ENCODE data around the gene NSRP1. TPM values are rescaled to one million over a fixed set of nuclear protein-coding genes. Genes with fewer than 3 reads are reported as not detected.

The NSRP1 gene
- total and polyA plus RNA-seq, 4 donors: 22.3 to 33.5 (median 23.8) TPM

GRCh38 chr17:30225919-30226553, 109.4 kb downstream of the NSRP1 start:
- WGBS, 2 donors: 73 to 79% methylated on average over 15 of the region's 15 CpGs
- Histone ChIP-seq H3K36me3 (ENCODE audit: control insufficient read depth in 4 of 4, insufficient read depth in 4 of 4, low read length in 4 of 4) (peaks cover 0 to 1% (median 0%) of the 10 kb centered on the region in 4 donors), H3K4me3 (no peak overlapping the region), H3K9ac (ENCODE audit: insufficient read depth in 1 of 2, low read length in 2 of 2) (no peak overlapping the region), H3K9me3 (ENCODE audit: control insufficient read depth in 4 of 4, insufficient read depth in 3 of 4, low read length in 3 of 4) (no peaks in the 10 kb centered on the region), H3K27ac (ENCODE audit: low read depth in 1 of 2, low read length in 1 of 2) (no peak overlapping the region), H3K4me1 (ENCODE audit: control insufficient read depth in 5 of 5, insufficient read depth in 5 of 5, low read length in 5 of 5) (peaks cover 0 to 4% (median 0%) of the 10 kb centered on the region in 5 donors), H3K27me3 (ENCODE audit: control insufficient read depth in 3 of 3, insufficient read depth in 3 of 3, low read length in 2 of 3) (peaks cover 0 to 9% (median 0%) of the 10 kb centered on the region in 3 donors)
- TF ChIP-seq CTCF (IDR thresholded peaks at IDR 0.05; ENCODE audit: control extremely low read depth, extremely low read depth): no peak
- no peak for DNase-seq
- no peak for ATAC-seq (ENCODE audit: insufficient read depth, low FRiP score)

GRCh38 chr17:30226878-30227277, 110.3 kb downstream of the NSRP1 start:
- no peaks in the 10 kb centered on the region for H3K36me3 ChIP-seq (ENCODE audit: control insufficient read depth in 4 of 4, insufficient read depth in 4 of 4, low read length in 4 of 4)
- ATAC-seq (ENCODE audit: insufficient read depth, low FRiP score) (no peak), DNase-seq (no peak)
- TF ChIP-seq CTCF (IDR thresholded peaks at IDR 0.05; ENCODE audit: control extremely low read depth, extremely low read depth): no peak
- H3K4me3 ChIP-seq: no peak overlapping the region
- peak overlapping the region in 1 of 2 donors; percentile 3 for H3K27ac ChIP-seq (ENCODE audit: low read depth in 1 of 2, low read length in 1 of 2)
- no peak overlapping the region for H3K9ac ChIP-seq (ENCODE audit: insufficient read depth in 1 of 2, low read length in 2 of 2)
- H3K9me3 ChIP-seq (ENCODE audit: control insufficient read depth in 4 of 4, insufficient read depth in 3 of 4, low read length in 3 of 4): no peaks in the 10 kb centered on the region
- H3K27me3 ChIP-seq (ENCODE audit: control insufficient read depth in 3 of 3, insufficient read depth in 3 of 3, low read length in 2 of 3): peaks cover 0 to 9% (median 0%) of the 10 kb centered on the region in 3 donors
- H3K4me1 ChIP-seq (ENCODE audit: control insufficient read depth in 5 of 5, insufficient read depth in 5 of 5, low read length in 5 of 5): peaks cover 0 to 4% (median 0%) of the 10 kb centered on the region in 5 donors
- WGBS, 2 donors: 74 to 84% methylated on average over 10 of the region's 10 CpGs

GRCh38 chr17:30228011-30228410, 111.4 kb downstream of the NSRP1 start:
- peaks cover 0 to 17% (median 0%) of the 10 kb centered on the region in 3 donors for H3K27me3 ChIP-seq (ENCODE audit: control insufficient read depth in 3 of 3, insufficient read depth in 3 of 3, low read length in 2 of 3)
- H3K9ac ChIP-seq (ENCODE audit: insufficient read depth in 1 of 2, low read length in 2 of 2): no peak overlapping the region
- no peaks in the 10 kb centered on the region for H3K9me3 ChIP-seq (ENCODE audit: control insufficient read depth in 4 of 4, insufficient read depth in 3 of 4, low read length in 3 of 4)
- DNase-seq (no peak), ATAC-seq (ENCODE audit: insufficient read depth, low FRiP score) (no peak)
- H3K36me3 ChIP-seq (ENCODE audit: control insufficient read depth in 4 of 4, insufficient read depth in 4 of 4, low read length in 4 of 4): no peaks in the 10 kb centered on the region
- no peak overlapping the region for H3K4me3 ChIP-seq
- WGBS, 2 donors: 76 to 81% methylated on average over 3 of the region's 3 CpGs
- TF ChIP-seq CTCF (IDR thresholded peaks at IDR 0.05; ENCODE audit: control extremely low read depth, extremely low read depth): no peak
- H3K4me1 ChIP-seq (ENCODE audit: control insufficient read depth in 5 of 5, insufficient read depth in 5 of 5, low read length in 5 of 5): peaks cover 0 to 5% (median 0%) of the 10 kb centered on the region in 5 donors
- peak overlapping the region in 1 of 2 donors; percentile 55 for H3K27ac ChIP-seq (ENCODE audit: low read depth in 1 of 2, low read length in 1 of 2)
